ENCODE results near the gene LRRN3.

The LRRN3 gene

DNA sequence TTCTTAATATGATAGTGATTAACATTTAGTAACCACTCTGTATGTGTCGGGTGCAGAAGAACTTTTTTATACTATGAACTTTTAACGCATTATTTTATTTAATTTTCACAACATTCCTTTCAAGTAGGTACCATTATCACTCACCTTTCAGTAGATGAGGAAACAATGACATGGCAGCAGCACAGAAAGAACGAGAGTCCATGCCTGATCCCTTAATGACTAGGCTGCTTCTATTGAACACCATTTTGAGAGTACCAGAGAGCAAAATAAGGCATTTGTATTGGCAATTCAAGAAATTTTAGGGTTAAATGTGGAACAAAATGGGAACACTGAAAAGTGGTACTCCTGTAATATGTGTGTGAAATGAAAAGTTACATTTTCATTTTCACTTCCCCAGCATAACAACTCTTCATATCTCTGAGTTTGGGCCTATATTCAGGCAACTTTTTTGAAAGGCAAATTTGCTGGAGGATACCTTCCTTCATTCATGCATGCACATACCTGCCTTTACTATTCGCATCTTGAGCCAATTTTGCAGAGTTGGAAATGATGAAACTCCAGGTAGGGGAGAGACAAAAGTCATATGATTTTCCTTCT, 12.8 kb downstream of the LRRN3 start:
- no peak overlapping the region for H3K4me3 ChIP-seq (ENCODE audit: low read depth, low read length)
- H2AFZ ChIP-seq (ENCODE audit: low read length, unreplicated experiment), result no peak overlapping the region
- peaks cover 21% of the 10 kb centered on the region for H3K4me1 ChIP-seq (ENCODE audit: control insufficient read depth, insufficient read depth, low read length, unreplicated experiment)
- no peaks in the 10 kb centered on the region for H3K79me2 ChIP-seq (ENCODE audit: control insufficient read depth, insufficient read depth, low read length, unreplicated experiment)
- no peak overlapping the region for H3K27ac ChIP-seq (ENCODE audit: low read depth, low read length)
- H3K36me3 ChIP-seq (ENCODE audit: insufficient read depth, low read length), result no peaks in the 10 kb centered on the region
- no peaks in the 10 kb centered on the region for H3K27me3 ChIP-seq (ENCODE audit: insufficient read depth, low read length)

DNA sequence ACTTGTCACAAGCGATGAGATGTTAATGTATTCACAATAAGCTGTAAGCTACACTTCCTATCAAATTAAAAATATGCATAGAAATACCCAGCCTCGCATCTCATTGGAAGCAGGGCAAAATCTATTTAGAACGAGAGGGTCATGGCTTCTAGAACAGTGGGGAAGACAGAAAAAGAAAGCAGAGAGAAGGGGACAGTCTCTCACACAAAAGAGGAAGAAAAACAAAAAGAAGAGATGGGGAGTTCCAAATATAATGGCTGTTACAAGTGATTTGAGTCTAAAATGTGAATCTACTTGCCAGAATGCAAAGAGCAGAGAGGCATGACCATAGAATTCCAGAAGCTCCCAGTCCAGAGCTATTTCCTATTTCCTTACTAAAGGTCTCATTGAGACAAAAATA, 13.8 kb downstream of the LRRN3 start:
- no peaks in the 10 kb centered on the region for H3K27me3 ChIP-seq (ENCODE audit: insufficient read depth, low read length)
- H3K79me2 ChIP-seq (ENCODE audit: control insufficient read depth, insufficient read depth, low read length, unreplicated experiment), result no peaks in the 10 kb centered on the region
- no peak overlapping the region for H3K27ac ChIP-seq (ENCODE audit: low read depth, low read length)
- no peak overlapping the region for H3K4me3 ChIP-seq (ENCODE audit: low read depth, low read length)
- peaks cover 23% of the 10 kb centered on the region for H3K4me1 ChIP-seq (ENCODE audit: control insufficient read depth, insufficient read depth, low read length, unreplicated experiment)
- no peak overlapping the region for H2AFZ ChIP-seq (ENCODE audit: low read length, unreplicated experiment)
- H3K36me3 ChIP-seq (ENCODE audit: insufficient read depth, low read length), result no peaks in the 10 kb centered on the region

DNA sequence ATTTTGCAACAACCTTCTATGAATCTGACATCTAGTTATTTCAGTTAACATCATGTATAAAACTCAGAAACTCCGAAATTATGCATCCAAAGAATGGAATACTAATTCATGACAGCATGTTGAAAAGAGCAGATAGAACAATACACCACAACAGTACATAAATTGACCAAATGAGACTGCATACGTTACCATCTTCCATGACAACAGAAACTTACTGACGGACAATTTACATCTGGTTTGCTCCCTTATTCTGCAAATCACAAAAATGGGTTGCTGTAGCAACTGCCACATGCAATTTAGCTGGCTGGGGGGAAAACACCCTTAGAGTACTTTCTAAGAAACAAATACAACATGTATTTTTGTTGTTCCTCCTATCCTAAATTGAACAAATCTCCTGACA, 14.3 kb downstream of the LRRN3 start:
- Histone ChIP-seq H3K4me1 (ENCODE audit: control insufficient read depth, insufficient read depth, low read length, unreplicated experiment) (peaks cover 23% of the 10 kb centered on the region), H2AFZ (ENCODE audit: low read length, unreplicated experiment) (no peak overlapping the region), H3K36me3 (ENCODE audit: insufficient read depth, low read length) (no peaks in the 10 kb centered on the region), H3K27me3 (ENCODE audit: insufficient read depth, low read length) (no peaks in the 10 kb centered on the region), H3K27ac (ENCODE audit: low read depth, low read length) (no peak overlapping the region), H3K79me2 (ENCODE audit: control insufficient read depth, insufficient read depth, low read length, unreplicated experiment) (no peaks in the 10 kb centered on the region), H3K4me3 (ENCODE audit: low read depth, low read length) (no peak overlapping the region)

DNA sequence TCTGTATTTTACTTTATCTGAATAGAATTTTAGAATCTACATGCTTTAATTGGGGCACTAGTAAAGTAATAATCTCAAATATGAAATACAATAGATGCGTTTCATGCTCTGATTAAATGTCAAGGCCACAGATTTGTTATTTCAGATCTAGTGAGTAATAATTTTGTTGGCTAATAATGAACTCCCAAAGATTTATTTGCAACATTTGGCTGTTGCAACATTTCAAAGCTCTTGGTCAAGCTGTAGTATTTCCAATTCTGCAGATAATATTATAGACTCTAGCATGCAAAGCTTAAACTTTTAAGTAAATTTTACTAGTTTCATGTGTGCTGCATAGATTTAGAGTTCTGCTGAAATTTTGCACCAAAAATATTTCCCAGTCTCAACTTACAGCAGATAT, 16.7 kb downstream of the LRRN3 start:
- Histone ChIP-seq H3K4me1 (ENCODE audit: control insufficient read depth, insufficient read depth, low read length, unreplicated experiment) (peaks cover 23% of the 10 kb centered on the region), H2AFZ (ENCODE audit: low read length, unreplicated experiment) (no peak overlapping the region), H3K4me3 (ENCODE audit: low read depth, low read length) (peak overlapping the region; percentile 21; the same call in 1 of the 2 replicates), H3K27me3 (ENCODE audit: insufficient read depth, low read length) (no peaks in the 10 kb centered on the region), H3K79me2 (ENCODE audit: control insufficient read depth, insufficient read depth, low read length, unreplicated experiment) (no peaks in the 10 kb centered on the region), H3K27ac (ENCODE audit: low read depth, low read length) (no peak overlapping the region), H3K36me3 (ENCODE audit: insufficient read depth, low read length) (no peaks in the 10 kb centered on the region)

DNA sequence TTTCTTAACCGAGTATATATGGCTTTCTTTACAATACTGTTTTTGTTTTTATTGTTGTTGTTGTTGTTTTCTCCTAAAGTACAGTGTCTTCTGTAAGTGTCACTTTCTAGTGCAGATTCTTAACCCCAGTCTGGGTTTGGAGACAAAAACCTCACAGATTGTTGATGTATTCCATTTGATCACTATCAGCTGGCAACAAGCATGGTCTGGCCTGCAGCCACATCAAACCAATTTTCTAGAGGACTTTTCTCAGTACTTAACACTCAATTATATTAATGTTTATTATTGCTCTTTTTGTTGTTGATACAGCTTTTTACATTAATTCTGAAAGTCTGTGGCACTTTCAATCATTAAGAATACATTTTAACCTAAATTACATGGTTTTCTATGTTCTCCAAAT, 17.1 kb downstream of the LRRN3 start:
- Histone ChIP-seq H3K4me3 (ENCODE audit: low read depth, low read length) (peak overlapping the region; percentile 21; the same call in 1 of the 2 replicates), H3K36me3 (ENCODE audit: insufficient read depth, low read length) (no peaks in the 10 kb centered on the region), H2AFZ (ENCODE audit: low read length, unreplicated experiment) (no peak overlapping the region), H3K4me1 (ENCODE audit: control insufficient read depth, insufficient read depth, low read length, unreplicated experiment) (peaks cover 23% of the 10 kb centered on the region), H3K27ac (ENCODE audit: low read depth, low read length) (no peak overlapping the region), H3K27me3 (ENCODE audit: insufficient read depth, low read length) (no peaks in the 10 kb centered on the region), H3K79me2 (ENCODE audit: control insufficient read depth, insufficient read depth, low read length, unreplicated experiment) (no peaks in the 10 kb centered on the region)

DNA sequence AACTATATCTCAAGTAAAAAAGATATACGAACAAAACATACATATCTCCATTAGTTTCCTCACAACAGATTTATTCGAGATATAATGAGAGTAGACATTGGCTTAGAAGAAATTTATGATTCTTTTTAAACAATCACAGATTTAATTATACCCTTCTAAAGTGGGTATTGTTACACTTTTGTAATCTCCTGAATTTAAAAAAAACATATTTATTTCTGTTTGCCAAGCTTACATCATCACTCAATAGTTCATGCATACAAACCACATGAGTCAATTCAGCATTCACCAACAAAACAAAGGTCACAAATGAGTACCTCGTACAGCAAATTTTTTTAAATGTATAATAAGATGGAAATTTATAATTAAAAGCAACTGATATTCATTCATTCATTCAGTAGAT, 17.6 kb downstream of the LRRN3 start:
- H3K36me3 ChIP-seq (ENCODE audit: insufficient read depth, low read length), result no peaks in the 10 kb centered on the region
- no peak overlapping the region for H3K27ac ChIP-seq (ENCODE audit: low read depth, low read length)
- peaks cover 28% of the 10 kb centered on the region for H3K4me1 ChIP-seq (ENCODE audit: control insufficient read depth, insufficient read depth, low read length, unreplicated experiment)
- no peak overlapping the region for H2AFZ ChIP-seq (ENCODE audit: low read length, unreplicated experiment)
- no peak overlapping the region for H3K4me3 ChIP-seq (ENCODE audit: low read depth, low read length)
- no peaks in the 10 kb centered on the region for H3K27me3 ChIP-seq (ENCODE audit: insufficient read depth, low read length)
- H3K79me2 ChIP-seq (ENCODE audit: control insufficient read depth, insufficient read depth, low read length, unreplicated experiment), result no peaks in the 10 kb centered on the region

DNA sequence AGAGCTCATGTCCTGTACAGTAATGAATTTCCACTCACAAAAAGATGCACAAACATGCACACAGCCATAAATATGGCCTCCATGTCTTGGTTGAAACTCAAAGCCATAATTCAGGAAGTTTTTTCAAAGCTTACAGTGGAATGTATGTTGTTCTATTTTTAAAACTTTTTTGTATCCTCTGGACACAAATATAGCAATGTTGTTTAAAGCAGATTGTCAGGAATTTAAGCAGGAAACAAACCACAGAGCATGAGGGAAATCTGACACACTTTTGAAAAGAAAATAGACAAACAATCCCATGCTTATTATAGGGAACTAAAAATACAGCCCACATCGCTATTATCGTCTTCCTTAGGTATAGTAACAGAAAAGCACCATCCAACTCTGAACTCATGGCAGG, 21.5 kb downstream of the LRRN3 start:
- Histone ChIP-seq H3K36me3 (ENCODE audit: insufficient read depth, low read length) (no peaks in the 10 kb centered on the region), H3K27me3 (ENCODE audit: insufficient read depth, low read length) (no peaks in the 10 kb centered on the region), H2AFZ (ENCODE audit: low read length, unreplicated experiment) (no peak overlapping the region), H3K4me1 (ENCODE audit: control insufficient read depth, insufficient read depth, low read length, unreplicated experiment) (peaks cover 28% of the 10 kb centered on the region), H3K27ac (ENCODE audit: low read depth, low read length) (no peak overlapping the region), H3K79me2 (ENCODE audit: control insufficient read depth, insufficient read depth, low read length, unreplicated experiment) (no peaks in the 10 kb centered on the region), H3K4me3 (ENCODE audit: low read depth, low read length) (no peak overlapping the region)

DNA sequence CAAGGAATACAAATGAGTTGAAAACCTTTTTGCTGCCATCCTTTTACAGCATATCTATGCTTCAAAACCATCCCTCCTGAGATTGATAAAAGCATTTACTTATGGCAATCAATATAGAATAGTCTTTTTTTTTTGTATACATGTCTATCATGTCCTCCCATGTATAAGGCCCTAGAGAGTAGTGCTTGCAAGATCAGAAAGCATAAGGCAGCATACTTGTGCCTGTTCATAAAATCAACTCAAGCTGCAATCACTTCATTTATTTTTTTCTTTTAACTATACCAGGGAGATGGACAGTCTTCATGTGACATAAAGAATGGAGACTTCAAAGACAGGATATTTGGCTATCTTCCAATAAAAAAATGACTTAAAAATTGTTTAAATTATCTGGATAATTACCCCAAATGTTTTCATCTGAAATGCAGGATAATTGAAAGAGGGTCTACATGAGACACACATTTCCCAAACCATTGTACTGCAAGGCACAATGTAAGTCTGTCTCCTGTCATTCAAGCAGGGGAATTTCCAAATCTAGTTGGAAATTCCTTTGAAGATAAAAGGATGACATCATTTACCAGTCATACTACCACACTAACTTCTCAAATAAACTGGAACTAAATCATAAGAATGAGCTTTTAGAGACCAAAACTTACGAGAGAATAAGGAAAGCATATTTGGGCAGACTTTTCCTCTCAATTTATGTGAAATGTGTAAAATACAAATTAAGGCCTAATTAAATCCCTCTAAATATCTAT, 22.5 kb downstream of the LRRN3 start:
- Histone ChIP-seq H2AFZ (ENCODE audit: low read length, unreplicated experiment) (no peak overlapping the region), H3K27me3 (ENCODE audit: insufficient read depth, low read length) (no peaks in the 10 kb centered on the region), H3K4me1 (ENCODE audit: control insufficient read depth, insufficient read depth, low read length, unreplicated experiment) (peaks cover 18% of the 10 kb centered on the region), H3K36me3 (ENCODE audit: insufficient read depth, low read length) (no peaks in the 10 kb centered on the region), H3K27ac (ENCODE audit: low read depth, low read length) (peak overlapping the region; percentile 64), H3K4me3 (ENCODE audit: low read depth, low read length) (peak overlapping the region; percentile 26), H3K79me2 (ENCODE audit: control insufficient read depth, insufficient read depth, low read length, unreplicated experiment) (no peaks in the 10 kb centered on the region)

DNA sequence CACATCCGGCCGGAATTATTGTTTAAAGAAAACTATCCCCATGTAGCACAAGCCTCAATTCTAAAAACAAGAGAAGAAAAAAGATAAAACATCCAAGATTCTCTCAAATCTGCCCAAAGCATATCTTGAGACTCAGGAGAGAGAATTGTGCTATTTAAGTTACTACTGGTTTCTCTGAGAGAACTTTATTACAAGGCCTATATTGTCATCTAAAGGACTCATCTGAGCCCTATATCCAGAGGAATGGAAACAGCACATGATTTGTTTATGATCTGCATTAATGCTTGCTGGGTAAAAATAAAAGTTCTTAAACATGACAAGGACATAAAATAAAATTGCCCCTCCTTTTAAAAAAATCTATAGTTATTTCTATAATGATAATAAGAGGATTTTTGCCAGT, 25.0 kb downstream of the LRRN3 start:
- Histone ChIP-seq H3K27ac (ENCODE audit: low read depth, low read length) (no peak overlapping the region), H3K79me2 (ENCODE audit: control insufficient read depth, insufficient read depth, low read length, unreplicated experiment) (no peaks in the 10 kb centered on the region), H3K36me3 (ENCODE audit: insufficient read depth, low read length) (no peaks in the 10 kb centered on the region), H3K27me3 (ENCODE audit: insufficient read depth, low read length) (no peaks in the 10 kb centered on the region), H3K4me3 (ENCODE audit: low read depth, low read length) (no peak overlapping the region), H3K4me1 (ENCODE audit: control insufficient read depth, insufficient read depth, low read length, unreplicated experiment) (peaks cover 13% of the 10 kb centered on the region), H2AFZ (ENCODE audit: low read length, unreplicated experiment) (no peak overlapping the region)

DNA sequence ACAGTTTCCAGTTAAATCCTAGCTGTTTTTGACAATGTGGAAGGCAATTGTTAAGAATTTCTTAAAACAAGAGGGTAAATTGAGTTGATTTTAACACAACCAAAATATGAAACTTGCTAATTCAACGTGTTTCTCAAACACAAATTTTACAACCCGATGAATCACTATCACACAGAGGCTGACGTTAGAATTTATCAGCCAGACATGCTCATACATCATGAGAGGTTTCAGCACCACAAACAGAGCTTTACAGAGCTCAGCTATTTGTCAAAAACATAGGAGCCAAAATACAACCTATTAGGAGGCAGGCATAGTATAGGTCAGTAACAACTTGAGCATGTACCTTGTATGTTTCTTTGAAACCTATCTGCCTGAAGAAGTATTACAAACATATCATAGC, 36.1 kb downstream of the LRRN3 start:
- no peak overlapping the region for H2AFZ ChIP-seq (ENCODE audit: low read length, unreplicated experiment)
- H3K27ac ChIP-seq (ENCODE audit: low read depth, low read length), result no peak overlapping the region
- no peaks in the 10 kb centered on the region for H3K79me2 ChIP-seq (ENCODE audit: control insufficient read depth, insufficient read depth, low read length, unreplicated experiment)
- H3K4me3 ChIP-seq (ENCODE audit: low read depth, low read length), result no peak overlapping the region
- H3K4me1 ChIP-seq (ENCODE audit: control insufficient read depth, insufficient read depth, low read length, unreplicated experiment), result peaks cover 4% of the 10 kb centered on the region
- H3K27me3 ChIP-seq (ENCODE audit: insufficient read depth, low read length), result no peaks in the 10 kb centered on the region
- no peaks in the 10 kb centered on the region for H3K36me3 ChIP-seq (ENCODE audit: insufficient read depth, low read length)

DNA sequence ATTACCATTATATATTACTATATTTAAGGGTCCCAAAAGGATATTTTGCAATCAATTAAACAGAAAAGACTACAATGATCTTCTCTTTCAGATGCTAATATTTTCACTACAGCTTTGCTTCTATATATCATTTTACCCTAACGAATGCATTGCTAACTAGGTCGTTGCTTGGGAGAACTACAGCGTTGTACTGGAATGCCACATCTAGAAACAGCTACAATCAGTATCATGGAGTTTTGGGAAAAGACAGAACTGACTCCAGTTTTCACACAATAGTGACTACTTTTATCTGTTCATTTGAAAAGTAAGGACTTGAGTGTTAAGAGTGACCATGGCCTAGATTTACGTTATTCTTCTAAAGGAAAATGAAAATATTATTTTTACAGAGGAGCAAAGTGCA, 38.5 kb downstream of the LRRN3 start:
- Histone ChIP-seq H3K4me1 (ENCODE audit: control insufficient read depth, insufficient read depth, low read length, unreplicated experiment) (peaks cover 18% of the 10 kb centered on the region), H3K4me3 (ENCODE audit: low read depth, low read length) (no peak overlapping the region), H3K36me3 (ENCODE audit: insufficient read depth, low read length) (no peaks in the 10 kb centered on the region), H3K27ac (ENCODE audit: low read depth, low read length) (no peak overlapping the region), H3K79me2 (ENCODE audit: control insufficient read depth, insufficient read depth, low read length, unreplicated experiment) (no peaks in the 10 kb centered on the region), H2AFZ (ENCODE audit: low read length, unreplicated experiment) (no peak overlapping the region), H3K27me3 (ENCODE audit: insufficient read depth, low read length) (no peaks in the 10 kb centered on the region)
